HS-5 (cell line): ENCODE data around the gene LSAMP.

Experiments used
- DNase-seq: peaks from one replicate; pipeline ENCODE4 v3.0.0-alpha.2; 2012; ENCODE audit warnings: low read depth

Gene LSAMP

DNA sequence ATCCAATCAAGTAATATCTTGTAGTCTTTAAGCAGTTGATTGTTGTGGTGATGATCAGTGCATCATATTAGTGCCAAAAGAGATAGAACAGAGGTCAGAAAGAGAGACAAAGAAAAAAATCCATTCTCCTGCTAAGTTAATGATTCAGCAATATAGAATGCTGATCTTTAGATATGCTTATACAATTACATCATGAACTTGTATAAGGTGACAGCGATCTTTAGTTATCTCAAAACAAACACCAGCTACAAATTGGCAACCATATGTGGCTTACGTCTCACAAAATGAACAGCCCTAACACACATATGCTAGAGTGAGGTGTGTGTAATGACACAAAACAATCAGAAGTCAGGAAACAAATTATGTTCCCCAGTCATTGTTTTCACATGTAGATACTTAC, 12.5 kb downstream of the LSAMP start:
- DNase-seq, result no peak

DNA sequence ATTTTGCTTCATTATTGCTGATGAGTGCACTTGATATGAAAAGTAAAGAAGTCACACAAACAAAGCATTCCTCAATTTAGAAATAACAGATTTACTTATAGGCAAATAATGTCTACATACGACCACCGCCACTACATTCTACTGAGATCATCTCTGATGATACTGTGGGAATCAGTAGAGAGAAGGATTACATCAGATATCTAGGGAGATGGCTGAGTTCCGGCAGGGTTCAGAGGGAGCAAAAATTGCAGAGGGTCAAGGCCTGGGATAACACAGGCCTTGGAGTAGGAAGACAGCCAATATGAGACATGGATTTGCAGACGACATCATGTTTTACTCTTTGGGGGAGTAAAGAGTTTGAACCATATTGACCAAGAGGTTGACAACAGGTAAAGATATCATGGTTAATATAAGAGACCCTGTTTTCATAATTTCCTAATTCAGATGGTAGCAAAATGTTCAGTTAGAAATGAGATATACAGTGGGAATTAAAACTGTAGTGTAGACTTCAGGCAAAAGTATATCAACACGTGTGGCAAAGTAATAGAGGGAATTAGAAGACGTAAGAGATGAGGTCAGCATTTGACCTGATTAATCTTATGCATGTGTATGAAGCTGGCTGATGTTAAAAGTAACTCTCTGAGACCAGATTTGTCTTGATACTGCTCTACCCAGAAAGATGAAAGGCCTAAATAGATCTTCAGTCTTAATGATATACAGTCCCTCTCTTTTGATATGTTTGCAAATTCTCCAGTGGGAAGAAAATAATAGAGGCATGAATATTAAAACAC, 15.6 kb downstream of the LSAMP start:
- no peak for DNase-seq

- no peak for DNase-seq
Observed at GRCh38 chr3:116426036-116426435, 19.3 kb downstream of the LSAMP start.

- DNase-seq, result no peak
Observed at GRCh38 chr3:116425126-116425525, 20.2 kb downstream of the LSAMP start.

DNA sequence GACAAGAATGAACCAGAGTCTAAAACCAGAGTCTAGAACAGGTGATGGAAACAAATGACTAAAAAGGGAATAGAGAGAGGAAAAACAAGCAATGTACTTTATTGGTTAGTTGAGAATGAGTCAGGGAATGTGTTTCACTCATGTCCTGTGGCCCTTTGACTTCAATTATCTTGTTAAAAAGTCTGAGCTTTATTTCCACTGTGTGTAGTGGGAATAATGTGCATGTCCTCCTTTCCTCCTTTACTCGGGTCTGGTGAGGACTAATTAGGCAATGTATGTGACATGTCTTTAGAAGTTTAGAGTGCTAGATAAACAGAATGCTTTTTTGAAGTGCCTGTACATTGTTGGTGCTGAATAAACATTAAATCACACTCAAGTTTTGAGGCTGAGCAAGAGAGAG, 21.3 kb downstream of the LSAMP start:
- DNase-seq, result no peak

DNA sequence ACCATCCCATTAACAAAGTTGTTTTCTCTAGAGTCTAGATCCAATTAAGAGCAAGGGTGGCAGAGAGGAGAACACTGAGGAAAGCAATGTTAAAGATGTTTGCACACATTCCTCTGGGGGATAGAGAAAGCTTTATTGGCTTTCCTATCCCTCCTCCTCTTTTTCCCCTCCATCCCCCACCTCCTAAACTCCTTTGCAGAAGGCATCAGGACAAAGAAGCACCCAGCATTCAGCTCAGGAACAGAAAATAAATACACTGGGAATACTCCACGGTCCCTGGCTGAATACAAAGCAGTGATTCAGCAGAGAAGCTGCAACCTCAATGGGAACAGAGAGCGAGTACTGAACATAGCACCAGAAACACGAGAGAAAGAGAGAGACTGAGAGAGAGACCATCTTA, 21.9 kb downstream of the LSAMP start:
- no peak for DNase-seq

GRCh38 chr3:116417151-116417550, 28.1 kb downstream of the LSAMP start:
- DNase-seq, result no peak

- no peak for DNase-seq
Observed at GRCh38 chr3:116413319-116413718, 32.0 kb downstream of the LSAMP start.

- no peak for DNase-seq
Observed at GRCh38 chr3:116408473-116408872, 36.8 kb downstream of the LSAMP start.

DNA sequence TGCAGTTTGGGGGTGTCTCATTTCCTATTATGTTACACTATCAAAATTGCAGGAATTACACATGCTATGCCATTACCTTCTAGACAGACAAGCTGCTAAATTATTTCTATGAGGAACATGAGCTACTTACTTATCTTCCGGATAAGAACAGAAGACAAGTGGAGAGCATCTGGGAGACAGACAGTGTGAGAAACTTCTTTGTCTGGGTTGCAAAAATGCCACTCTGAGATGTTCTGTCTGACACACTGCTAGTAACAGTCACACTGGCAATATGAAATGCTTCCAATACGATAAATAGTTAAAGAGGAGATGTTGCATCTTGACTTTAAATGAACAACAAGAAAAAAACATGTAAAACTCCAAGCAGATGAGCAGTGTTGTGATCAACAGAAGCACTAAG, 40.1 kb downstream of the LSAMP start:
- no peak for DNase-seq

DNA sequence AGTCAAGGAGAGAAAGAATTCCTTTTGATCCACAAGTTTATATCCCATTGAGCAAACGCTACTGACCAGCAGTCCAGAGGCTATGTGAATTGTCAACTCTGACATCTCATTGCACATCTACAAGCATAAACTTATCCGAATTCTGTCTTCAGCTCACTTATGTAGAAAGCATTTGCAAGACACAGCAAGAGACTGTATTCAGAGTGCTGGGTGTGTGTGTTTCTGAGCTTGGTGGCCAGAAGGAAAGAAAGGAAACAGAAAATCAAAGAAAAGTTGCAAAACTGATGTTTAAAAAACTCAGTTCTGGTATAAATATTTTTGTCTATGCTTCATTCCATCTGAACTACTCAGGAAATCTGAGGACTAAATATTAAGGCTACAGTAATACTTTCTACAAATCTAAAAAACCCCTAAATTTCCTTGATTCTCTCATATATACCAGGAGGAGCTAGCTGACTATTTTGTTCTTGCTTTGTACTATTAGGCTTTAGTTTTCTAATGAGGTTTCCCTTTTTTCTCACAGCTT, 45.5 kb downstream of the LSAMP start:
- DNase-seq, result no peak

DNA sequence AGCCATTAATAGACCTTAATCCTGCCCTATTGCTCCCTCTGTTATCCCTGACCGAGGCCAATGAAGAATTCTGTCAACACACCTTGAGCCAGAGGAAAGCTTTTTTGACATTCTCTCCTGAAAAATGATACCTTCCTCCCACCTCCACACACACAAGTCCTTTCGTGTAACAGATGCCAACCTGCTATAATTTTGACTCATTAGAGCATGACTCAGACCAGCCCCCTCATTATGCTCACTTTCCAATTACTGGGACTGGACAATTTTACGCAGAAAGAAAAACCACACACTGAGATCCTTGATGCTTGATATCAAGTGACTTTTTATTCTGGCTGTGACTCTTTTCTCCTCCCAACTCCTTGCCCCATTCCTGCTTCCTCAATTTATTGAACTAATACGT, 50.9 kb downstream of the LSAMP start:
- DNase-seq, result no peak

DNA sequence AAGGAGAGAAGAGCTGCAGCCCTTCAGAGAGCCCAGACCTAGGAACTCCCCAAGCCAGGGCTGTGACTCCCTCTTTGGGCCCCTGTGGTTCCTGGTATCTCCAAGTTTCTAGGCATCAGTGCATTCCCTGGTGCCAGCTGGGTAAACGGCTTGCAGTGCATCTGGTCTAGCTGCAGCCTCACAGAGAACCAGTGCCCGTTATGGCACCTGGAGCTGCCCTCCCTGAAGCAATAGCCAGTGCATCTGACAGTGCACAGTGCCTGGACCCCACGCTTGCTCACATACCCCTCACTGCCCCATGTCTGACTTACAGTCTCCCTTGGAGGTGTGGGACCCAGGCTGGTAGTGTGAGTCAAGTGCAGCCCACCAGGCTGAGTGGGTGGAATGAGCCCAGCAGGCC, 52.1 kb downstream of the LSAMP start:
- no peak for DNase-seq

- DNase-seq, result no peak
Observed at GRCh38 chr3:116392291-116392690, 53.0 kb downstream of the LSAMP start.

GRCh38 chr3:116391296-116392201, 53.7 kb downstream of the LSAMP start:
- no peak for DNase-seq

DNA sequence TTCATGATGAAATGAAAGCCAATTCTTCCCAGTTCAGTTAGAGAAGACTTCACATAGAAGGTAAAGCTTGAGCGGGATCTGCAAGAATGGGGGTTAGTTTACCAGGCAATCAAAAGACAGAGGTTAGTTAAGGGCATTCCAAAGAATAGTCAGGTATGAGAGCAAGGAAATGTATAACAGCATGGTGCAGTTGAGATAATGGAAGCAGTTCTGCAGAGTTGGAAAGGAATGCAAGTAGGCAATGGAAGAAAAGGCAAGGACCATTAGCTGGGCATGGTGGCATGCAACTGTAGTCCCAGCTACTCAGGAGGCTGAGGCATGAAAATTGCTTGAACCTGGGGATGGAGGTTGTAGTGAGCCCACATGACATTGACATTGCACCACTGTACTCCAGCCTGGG, 55.0 kb downstream of the LSAMP start:
- no peak for DNase-seq

GRCh38 chr3:116388867-116389385, 56.4 kb downstream of the LSAMP start:
- no peak for DNase-seq

GRCh38 chr3:116386168-116386567, 59.1 kb downstream of the LSAMP start:
- DNase-seq, result no peak

DNA sequence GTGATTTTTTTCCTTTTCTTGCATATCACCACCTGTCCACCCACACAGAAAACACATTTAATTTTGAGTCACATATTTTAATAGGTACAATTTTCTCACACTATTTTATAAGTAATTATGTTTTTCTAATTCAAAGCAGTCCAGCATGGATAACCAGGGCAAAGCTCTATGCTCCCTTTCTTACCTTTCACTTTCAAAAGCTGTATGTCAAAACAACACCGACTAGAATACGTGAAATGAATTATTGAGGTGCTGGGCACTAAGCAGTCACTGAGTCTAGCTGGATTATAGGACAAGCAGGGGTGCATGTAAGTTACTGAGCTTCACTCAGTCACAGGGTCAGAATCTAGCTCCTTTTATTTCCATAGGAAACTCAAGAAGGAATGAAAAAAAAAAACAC, 60.6 kb downstream of the LSAMP start:
- DNase-seq, result no peak

DNA sequence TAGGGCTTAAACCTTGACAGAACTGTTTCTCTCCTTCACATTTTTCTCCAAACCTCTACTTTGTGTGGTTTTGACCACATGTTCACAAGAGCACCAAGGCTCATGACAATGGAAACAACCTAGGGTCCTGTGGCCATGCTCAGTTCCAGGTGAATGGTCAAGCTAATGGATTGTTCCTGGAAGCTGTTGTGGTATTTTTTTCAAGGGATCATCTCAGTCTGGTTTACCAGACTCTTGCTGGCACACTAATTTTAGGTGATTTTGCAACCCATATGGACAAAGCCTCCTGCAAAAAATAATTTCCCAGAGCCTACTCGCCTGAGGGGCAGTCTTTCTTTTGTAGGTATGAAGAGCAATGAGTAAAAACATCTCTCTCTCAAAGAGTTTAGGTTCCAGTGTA, 67.2 kb downstream of the LSAMP start:
- no peak for DNase-seq

DNA sequence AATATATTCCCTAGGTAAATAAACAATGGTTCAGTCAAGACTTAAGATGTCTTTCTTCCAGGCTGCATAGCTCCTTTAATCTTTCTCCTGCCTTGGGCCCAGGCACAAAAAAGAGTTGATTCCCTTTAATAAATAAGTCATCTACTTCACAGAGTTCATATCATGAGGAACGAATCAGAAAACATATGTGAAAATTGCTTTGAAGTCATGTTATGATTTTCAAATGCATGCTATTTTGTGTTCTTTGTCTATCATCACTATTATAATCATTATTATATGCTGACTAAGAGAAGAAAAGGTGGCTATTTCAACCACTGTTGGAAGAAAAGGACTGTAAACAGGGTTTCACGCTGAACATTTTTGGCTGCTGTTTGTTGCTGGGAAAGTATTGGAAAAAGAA, 70.4 kb downstream of the LSAMP start:
- no peak for DNase-seq

- no peak for DNase-seq
Observed at GRCh38 chr3:116367761-116368395, 77.4 kb downstream of the LSAMP start.
